ENCODE results near the gene ZNF625. TPM values are rescaled to one million over a fixed set of nuclear protein-coding genes. Genes with fewer than 3 reads are reported as not detected.

The ZNF625 gene
- polyA plus RNA-seq, 1 of the 3 experiments (the other 2 are of a cell fraction): 1.9 TPM

- Histone ChIP-seq H3K27me3 (ENCODE audit: insufficient read depth) (no peaks in the 10 kb centered on the region), H3K4me1 (ENCODE audit: control insufficient read depth in 1 of 2, insufficient read depth in 2 of 2, low read depth in 1 of 2, low read length in 1 of 2) (no peaks in the 10 kb centered on the region), H3K27ac (ENCODE audit: low read depth in 2 of 2, low read length in 1 of 2) (no peak overlapping the region), H2AFZ (ENCODE audit: low read depth) (no peak overlapping the region), H3K9me2 (no peaks in the 10 kb centered on the region), H4K20me1 (ENCODE audit: insufficient read depth) (no peaks in the 10 kb centered on the region), H3K9me3 (peaks cover 5% of the 10 kb centered on the region; the same call in 1 of the 2 replicates), H3K9ac (no peak overlapping the region), H3K36me3 (replicated peaks in 1 of 2; ENCODE audit: control insufficient read depth in 1 of 2, insufficient read depth in 2 of 2, low read length in 1 of 2) (peaks cover 0 to 14% of the 10 kb centered on the region in 2 experiments), H3K4me2 (no peak overlapping the region), H3K79me2 (ENCODE audit: insufficient read depth) (no peaks in the 10 kb centered on the region), H3F3A (replicated peaks; ENCODE audit: insufficient read depth) (peaks cover 3% of the 10 kb centered on the region), H3K4me3 (ENCODE audit: low read depth in 2 of 2, low read length in 1 of 2) (peak overlapping the region in 1 of 2 experiments; percentile 40; a peak in 1 of 4 replicates)
- TF ChIP-seq REST (IDR thresholded peaks at IDR 0.05; ENCODE audit: low read depth, low read length) (no peak), CTCF (IDR thresholded peaks at IDR 0.05) (peak; percentile 56), YY1 (IDR thresholded peaks at IDR 0.05; ENCODE audit: low read depth) (no peak), SMC3 (IDR thresholded peaks at IDR 0.05; ENCODE audit: low read depth, low read length) (peak; percentile 28; the same call in 1 of the 2 replicates), RAD21 (IDR thresholded peaks at IDR 0.05; ENCODE audit: low read length) (peak; percentile 37)
- DNase-seq: peak; percentile 45
- CTCF ChIA-PET: interaction anchor here (0.6 to 2.7 kb wide), 9 partner anchors 9 to 472 kb away, joined by 3 to 13 read pairs (median 3); partner anchors contain the start of gene ZNF20
- POLR2A ChIA-PET: no interaction called here
- 4% methylated on average over 2 of the region's 2 CpGs for WGBS (ENCODE audit: low lambda C conversion rate)
Measured at GRCh38 chr19:12126707-12127106, 29.8 kb downstream of the ZNF625 start.

GRCh38 chr19:12117201-12117970, 39.1 kb downstream of the ZNF625 start:
- no peak overlapping the region for H3K4me3 ChIP-seq (ENCODE audit: low read depth in 2 of 2, low read length in 1 of 2)
- ChIA-PET POLR2A (no interaction called here), CTCF (interaction anchor here (1.3 kb wide), 1 partner anchor 10 kb away, joined by 3 read pairs; no protein-coding TSS in a partner anchor)
- H3K4me1 ChIP-seq (ENCODE audit: control insufficient read depth in 1 of 2, insufficient read depth in 2 of 2, low read depth in 1 of 2, low read length in 1 of 2): no peaks in the 10 kb centered on the region
- no peaks in the 10 kb centered on the region for H3K9me2 ChIP-seq
- H3K79me2 ChIP-seq (ENCODE audit: insufficient read depth): no peaks in the 10 kb centered on the region
- no peaks in the 10 kb centered on the region for H3K27me3 ChIP-seq (ENCODE audit: insufficient read depth)
- no peak for DNase-seq
- H3K9me3 ChIP-seq: no peaks in the 10 kb centered on the region
- no peak overlapping the region for H3K27ac ChIP-seq (ENCODE audit: low read depth in 2 of 2, low read length in 1 of 2)
- no peak overlapping the region for H2AFZ ChIP-seq (ENCODE audit: low read depth)
- H3F3A ChIP-seq (replicated peaks; ENCODE audit: insufficient read depth): no peaks in the 10 kb centered on the region
- H3K4me2 ChIP-seq: no peak overlapping the region
- WGBS (ENCODE audit: low lambda C conversion rate): 62% methylated on average over 23 of the region's 33 CpGs
- no peak overlapping the region for H3K9ac ChIP-seq
- no peaks in the 10 kb centered on the region for H4K20me1 ChIP-seq (ENCODE audit: insufficient read depth)
- H3K36me3 ChIP-seq (replicated peaks in 1 of 2; ENCODE audit: control insufficient read depth in 1 of 2, insufficient read depth in 2 of 2, low read length in 1 of 2): no peaks in the 10 kb centered on the region
- TF ChIP-seq EP300 (IDR thresholded peaks at IDR 0.05; ENCODE audit: borderline replicate concordance in 1 of 2, low read depth in 1 of 2, low read length in 1 of 2): no peak
- TF ChIP-seq SMC3 (IDR thresholded peaks at IDR 0.05; ENCODE audit: low read depth, low read length): no peak
- TF ChIP-seq CHD2 (IDR thresholded peaks at IDR 0.05; ENCODE audit: low read length, partially characterized antibody): no peak
- no peak for TF ChIP-seq ELF1 (IDR thresholded peaks at IDR 0.05)
- TF ChIP-seq TCF12 (IDR thresholded peaks at IDR 0.05): no peak
- no peak for TF ChIP-seq RXRA (IDR thresholded peaks at IDR 0.05; ENCODE audit: borderline replicate concordance, low read depth)
- no peak for TF ChIP-seq IRF3 (IDR thresholded peaks at IDR 0.05; ENCODE audit: low read depth, low read length)
- TF ChIP-seq MXI1 (IDR thresholded peaks at IDR 0.05; ENCODE audit: low read depth, low read length): no peak
- no peak for TF ChIP-seq RCOR1 (IDR thresholded peaks at IDR 0.05; ENCODE audit: low read length)

Data from SK-N-SH (cell line).